ENCODE results near the gene TCAF2. TPM values are rescaled to one million over a fixed set of nuclear protein-coding genes. Genes with fewer than 3 reads are reported as not detected.
"Not testable (repeated sequence)": the region's sequence is repeated elsewhere in the genome, so short reads cannot be mapped to it uniquely, and the experiment has no call there.

TCAF2 gene
- total RNA-seq, result 1 to 10 TPM in 1 of 2 donors, under 1 TPM in 1; 0.66 to 3.4 TPM

DNA sequence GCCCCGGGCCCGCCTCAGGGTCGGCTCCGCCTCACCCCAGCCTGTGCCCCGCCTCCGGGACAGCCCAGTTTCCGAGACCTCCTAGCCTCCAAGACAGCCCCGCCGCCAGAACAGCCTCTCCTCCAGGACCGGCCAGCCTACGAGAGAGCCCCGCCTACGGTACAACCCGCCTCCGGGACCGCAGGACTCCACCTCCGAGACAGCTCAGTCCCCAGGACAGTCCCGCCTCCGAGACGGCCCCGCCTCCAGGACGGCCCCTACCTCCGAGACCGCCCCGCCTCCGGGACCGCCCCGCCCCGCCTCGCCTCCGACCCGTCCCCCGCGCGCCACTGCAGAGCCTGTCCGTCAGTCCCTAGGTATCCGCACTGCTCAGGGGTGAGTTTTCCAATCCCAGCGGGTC lies at the start of gene TCAF2:
TCAF2 (plus strand) TSS at position 329 of the 400 bp plus-strand sequence.
- peak; percentile 98 for ATAC-seq
- H3K9me3 ChIP-seq; H3K4me3 ChIP-seq; H3K36me3 ChIP-seq (replicated peaks in 1 of 2; ENCODE audit: insufficient read depth in 1 of 2, low read depth in 2 of 2); intact Hi-C loops (cut with DNase I); H3K4me1 ChIP-seq; H3K27ac ChIP-seq; H3K27me3 ChIP-seq: not testable (repeated sequence)
- WGBS, 2 donors, result 2% methylated on average over 11 of the region's 38 CpGs; no CpG with 5 or more reads in 1 of the 2 donors
- peak in 3 of 4 donors; percentile 74 to 91 (median 90) for DNase-seq

DNA sequence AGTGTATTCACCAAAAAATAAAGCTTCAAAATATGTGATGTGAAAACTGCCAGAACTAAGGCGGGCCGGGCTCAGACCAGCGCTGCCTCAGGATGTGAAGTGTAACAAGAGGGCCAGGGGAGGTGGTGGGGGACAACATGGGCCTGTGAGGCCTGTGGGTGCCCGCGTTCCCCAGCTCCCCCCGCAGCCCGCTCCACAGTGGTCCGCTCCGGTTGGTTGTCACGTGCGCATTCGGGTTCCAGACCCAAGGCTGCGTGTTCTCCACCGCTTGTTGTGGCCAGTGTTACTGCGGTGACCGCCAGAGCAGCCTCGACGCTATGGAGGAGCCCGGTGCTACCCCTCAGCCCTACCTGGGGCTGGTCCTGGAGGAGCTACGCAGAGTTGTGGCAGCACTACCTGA lies 49.3 kb upstream of the TCAF2 start, which contains the start of gene CTAGE15:
CTAGE15 (plus strand) TSS at position 301 of the 400 bp plus-strand sequence; CDS start at position 318, 17 bp downstream.
- H3K9me3 ChIP-seq; H3K36me3 ChIP-seq (replicated peaks in 1 of 2; ENCODE audit: insufficient read depth in 1 of 2, low read depth in 2 of 2); DNase-seq; ATAC-seq; intact Hi-C loops (cut with DNase I); H3K27ac ChIP-seq; H3K4me3 ChIP-seq; H3K27me3 ChIP-seq; H3K4me1 ChIP-seq: not testable (repeated sequence)
- 92 to 100% methylated on average over 2 of the region's 20 CpGs for WGBS, 2 donors

DNA sequence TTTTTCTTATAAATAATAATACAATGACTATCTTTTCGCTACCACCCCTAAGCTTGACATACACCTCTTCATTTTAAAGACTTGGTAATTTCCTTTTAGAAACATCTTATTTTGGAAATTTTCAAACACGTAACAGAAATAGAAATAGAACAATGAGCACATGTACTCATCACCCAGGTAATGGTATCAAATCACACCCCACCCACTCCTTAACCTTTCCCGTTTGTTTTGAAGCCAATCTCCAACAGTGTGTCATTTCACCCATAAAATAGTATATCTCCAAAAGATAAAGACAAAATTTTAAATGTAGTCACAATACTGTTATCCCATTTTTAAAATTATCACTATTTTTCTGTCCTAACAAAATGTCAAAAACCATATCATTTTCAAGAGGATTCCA lies 32.6 kb upstream of the TCAF2 start:
- H3K9me3 ChIP-seq; ATAC-seq; DNase-seq; H3K27ac ChIP-seq; intact Hi-C loops (cut with DNase I); H3K27me3 ChIP-seq; H3K36me3 ChIP-seq (replicated peaks in 1 of 2; ENCODE audit: insufficient read depth in 1 of 2, low read depth in 2 of 2); H3K4me3 ChIP-seq; H3K4me1 ChIP-seq: not testable (repeated sequence)
- 52 to 71% methylated on average over 2 of the region's 3 CpGs for WGBS, 2 donors

DNA sequence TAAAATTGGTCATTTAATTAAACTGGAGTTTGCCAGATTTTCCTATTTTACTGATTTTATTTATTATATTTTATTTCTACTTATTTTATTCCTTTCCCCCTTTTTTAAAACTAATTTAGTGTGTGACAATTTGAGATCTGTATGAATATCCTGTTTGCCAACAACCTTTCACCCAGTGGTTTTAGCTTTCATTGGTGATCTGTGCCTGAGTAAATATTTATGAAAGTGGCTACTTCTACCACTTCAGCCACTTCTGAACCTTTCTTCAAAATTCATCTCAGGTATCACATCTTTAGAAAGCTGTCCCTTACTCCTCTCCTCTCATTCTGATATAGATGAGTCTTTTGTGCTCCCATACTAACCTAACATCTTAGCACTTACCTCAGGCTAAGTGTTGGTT lies 30.9 kb upstream of the TCAF2 start:
- intact Hi-C loops (cut with DNase I); H3K4me3 ChIP-seq; DNase-seq; H3K27me3 ChIP-seq; H3K4me1 ChIP-seq; ATAC-seq; H3K9me3 ChIP-seq; H3K27ac ChIP-seq; H3K36me3 ChIP-seq (replicated peaks in 1 of 2; ENCODE audit: insufficient read depth in 1 of 2, low read depth in 2 of 2): not testable (repeated sequence)

DNA sequence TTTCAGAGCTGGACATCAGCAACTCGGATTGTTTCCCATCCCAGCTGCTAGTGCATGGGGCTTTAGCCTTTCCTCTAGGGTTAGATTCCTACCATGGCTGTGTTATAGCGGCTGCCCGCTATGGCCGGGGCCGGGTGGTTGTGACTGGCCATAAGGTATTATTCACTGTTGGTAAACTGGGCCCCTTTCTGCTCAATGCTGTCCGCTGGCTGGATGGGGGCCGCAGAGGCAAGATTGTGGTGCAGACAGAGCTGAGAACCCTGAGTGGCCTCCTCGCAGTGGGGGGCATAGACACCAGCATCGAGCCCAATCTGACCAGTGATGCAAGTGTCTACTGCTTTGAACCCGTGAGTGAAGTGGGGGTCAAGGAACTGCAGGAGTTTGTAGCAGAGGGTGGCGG lies 22.7 kb upstream of the TCAF2 start:
- DNase-seq; H3K9me3 ChIP-seq; H3K27me3 ChIP-seq; H3K27ac ChIP-seq; H3K4me3 ChIP-seq; H3K36me3 ChIP-seq (replicated peaks in 1 of 2; ENCODE audit: insufficient read depth in 1 of 2, low read depth in 2 of 2); intact Hi-C loops (cut with DNase I); H3K4me1 ChIP-seq; ATAC-seq: not testable (repeated sequence)
- 82 to 100% methylated on average over 1 to 5 of the region's 11 CpGs for WGBS, 2 donors

DNA sequence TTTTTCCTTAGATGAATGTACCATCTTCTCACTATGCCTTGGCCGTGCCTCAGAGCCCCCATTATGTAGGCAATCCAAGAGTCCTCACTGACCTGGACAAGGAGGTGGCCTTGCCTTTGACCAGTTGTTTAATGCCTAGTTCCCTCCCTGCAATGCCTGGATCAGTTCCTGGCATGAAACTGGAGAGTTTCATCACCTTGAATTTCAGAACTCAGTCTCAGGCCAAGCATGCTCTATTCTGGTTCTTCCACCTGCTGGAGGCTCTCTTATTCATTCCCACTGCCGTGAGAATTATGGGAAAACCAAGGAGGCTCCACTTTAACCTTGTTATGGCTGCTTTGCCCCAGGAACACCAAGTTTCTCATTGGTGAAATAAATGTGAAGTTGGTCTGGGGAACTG lies 17.2 kb upstream of the TCAF2 start:
- intact Hi-C loops (cut with DNase I); H3K9me3 ChIP-seq: not testable (repeated sequence)

DNA sequence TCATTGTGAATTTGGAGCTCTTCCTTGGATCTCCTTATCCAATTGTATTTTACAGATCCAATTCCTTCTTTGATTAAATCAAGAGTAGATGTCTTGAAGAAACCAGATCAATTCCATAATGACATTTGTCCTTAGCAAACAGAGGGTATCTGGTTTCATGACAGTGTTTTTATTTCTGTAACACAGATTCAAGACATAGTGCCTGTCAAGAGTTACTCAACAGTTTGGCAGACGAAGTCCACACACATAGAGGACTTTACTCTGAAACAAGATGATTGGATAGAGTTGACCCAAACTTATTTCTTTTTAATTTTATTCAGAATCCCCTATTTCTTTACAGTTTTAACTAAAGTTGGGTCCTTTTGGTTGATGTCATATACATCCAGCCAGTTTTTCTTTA lies 14.7 kb upstream of the TCAF2 start:
- no CpG with 5 or more reads among the region's 1 CpG for WGBS, 2 donors
- DNase-seq; H3K27ac ChIP-seq; H3K27me3 ChIP-seq; H3K4me1 ChIP-seq; H3K36me3 ChIP-seq (replicated peaks in 1 of 2; ENCODE audit: insufficient read depth in 1 of 2, low read depth in 2 of 2); ATAC-seq; intact Hi-C loops (cut with DNase I); H3K4me3 ChIP-seq; H3K9me3 ChIP-seq: not testable (repeated sequence)

More for the DNA sequence above, 17.2 kb upstream of the TCAF2 start:
- not testable (repeated sequence) for DNase-seq; H3K36me3 ChIP-seq (replicated peaks in 1 of 2; ENCODE audit: insufficient read depth in 1 of 2, low read depth in 2 of 2); H3K27me3 ChIP-seq; H3K27ac ChIP-seq; ATAC-seq; H3K4me1 ChIP-seq; H3K4me3 ChIP-seq
- no CpG with 5 or more reads among the region's 2 CpGs for WGBS, 2 donors

DNA sequence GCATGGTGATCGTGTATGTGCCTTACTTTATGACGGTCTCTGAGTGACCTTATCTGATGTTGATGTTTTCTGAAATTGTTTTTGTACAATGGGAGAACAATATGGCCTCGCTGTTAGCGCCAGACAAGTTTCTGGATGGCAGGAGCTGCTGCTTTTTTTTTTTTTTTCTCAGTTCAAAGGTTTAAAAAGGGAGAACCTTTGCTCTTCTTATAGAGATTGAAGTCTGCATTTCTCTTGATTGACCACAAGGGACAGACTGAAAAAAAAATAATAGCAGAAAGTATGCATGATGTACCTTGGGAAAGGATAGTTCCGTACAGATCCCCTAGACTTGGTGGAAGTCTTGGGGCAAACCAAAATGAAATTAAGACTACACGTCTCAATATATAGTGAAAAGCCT lies 5.2 kb upstream of the TCAF2 start:
- H3K9me3 ChIP-seq; intact Hi-C loops (cut with DNase I); H3K27me3 ChIP-seq; ATAC-seq; H3K27ac ChIP-seq; H3K4me3 ChIP-seq; DNase-seq; H3K36me3 ChIP-seq (replicated peaks in 1 of 2; ENCODE audit: insufficient read depth in 1 of 2, low read depth in 2 of 2); H3K4me1 ChIP-seq: not testable (repeated sequence)
- TF ChIP-seq, protein P1, sequence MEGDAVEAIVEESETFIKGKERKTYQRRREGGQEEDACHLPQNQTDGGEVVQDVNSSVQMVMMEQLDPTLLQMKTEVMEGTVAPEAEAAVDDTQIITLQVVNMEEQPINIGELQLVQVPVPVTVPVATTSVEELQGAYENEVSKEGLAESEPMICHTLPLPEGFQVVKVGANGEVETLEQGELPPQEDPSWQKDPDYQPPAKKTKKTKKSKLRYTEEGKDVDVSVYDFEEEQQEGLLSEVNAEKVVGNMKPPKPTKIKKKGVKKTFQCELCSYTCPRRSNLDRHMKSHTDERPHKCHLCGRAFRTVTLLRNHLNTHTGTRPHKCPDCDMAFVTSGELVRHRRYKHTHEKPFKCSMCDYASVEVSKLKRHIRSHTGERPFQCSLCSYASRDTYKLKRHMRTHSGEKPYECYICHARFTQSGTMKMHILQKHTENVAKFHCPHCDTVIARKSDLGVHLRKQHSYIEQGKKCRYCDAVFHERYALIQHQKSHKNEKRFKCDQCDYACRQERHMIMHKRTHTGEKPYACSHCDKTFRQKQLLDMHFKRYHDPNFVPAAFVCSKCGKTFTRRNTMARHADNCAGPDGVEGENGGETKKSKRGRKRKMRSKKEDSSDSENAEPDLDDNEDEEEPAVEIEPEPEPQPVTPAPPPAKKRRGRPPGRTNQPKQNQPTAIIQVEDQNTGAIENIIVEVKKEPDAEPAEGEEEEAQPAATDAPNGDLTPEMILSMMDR (IDR thresholded peaks at IDR 0.05), result peak in 1 of 7 experiments; percentile 6
- WGBS, 2 donors, result 76 to 79% methylated on average over 4 of the region's 6 CpGs

DNA sequence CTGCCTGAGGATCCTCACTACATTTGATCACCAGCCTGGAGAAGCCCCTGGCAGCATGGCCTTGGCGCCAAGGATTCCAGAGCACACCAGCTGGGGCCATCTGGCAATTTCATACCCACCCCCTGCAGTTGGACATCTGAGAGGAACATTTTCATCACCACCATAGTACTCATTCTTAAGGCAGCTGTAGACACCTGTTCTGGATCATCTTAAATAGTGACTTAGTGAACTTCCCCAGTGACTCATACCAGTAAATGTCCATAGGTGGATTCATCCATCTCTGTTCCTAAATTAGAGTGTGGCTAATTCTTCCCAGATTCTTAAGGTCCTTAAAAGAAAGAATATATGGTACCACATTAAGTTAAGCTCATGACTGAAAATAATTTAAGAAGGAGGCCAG lies 3.6 kb upstream of the TCAF2 start:
- DNase-seq; H3K4me1 ChIP-seq; H3K36me3 ChIP-seq (replicated peaks in 1 of 2; ENCODE audit: insufficient read depth in 1 of 2, low read depth in 2 of 2); H3K4me3 ChIP-seq; H3K27ac ChIP-seq; intact Hi-C loops (cut with DNase I); H3K9me3 ChIP-seq; ATAC-seq; H3K27me3 ChIP-seq: not testable (repeated sequence)
- no CpG with 5 or more reads among the region's 1 CpG for WGBS, 2 donors

Data from body of pancreas (tissue), 4 donors.